Skin of body (tissue), 2 donors: ENCODE results near the gene DHRS7B. TPM values are rescaled to one million over a fixed set of nuclear protein-coding genes. Genes with fewer than 3 reads are reported as not detected.
"Not testable (repeated sequence)": the region's sequence is repeated elsewhere in the genome, so short reads cannot be mapped to it uniquely, and the experiment has no call there.

Source experiments
- DNase-seq: peaks from one replicate; lab custom pipeline; 2025; lab: John Stamatoyannopoulos, UW
- total RNA-seq: library from RNA; depleted of rRNA; stranded (reverse); fragments of >200 nt; gene quantifications from one replicate; pipeline ENCODE4 v1.2.3, GENCODE V29; 2014

Gene DHRS7B
- total RNA-seq, 1 donor from 2014 or later = 13.8 TPM

- not testable (repeated sequence) for DNase-seq
These were observed 19.6 kb upstream of the DHRS7B start for GRCh38 chr17:21107067-21107650.

DNA sequence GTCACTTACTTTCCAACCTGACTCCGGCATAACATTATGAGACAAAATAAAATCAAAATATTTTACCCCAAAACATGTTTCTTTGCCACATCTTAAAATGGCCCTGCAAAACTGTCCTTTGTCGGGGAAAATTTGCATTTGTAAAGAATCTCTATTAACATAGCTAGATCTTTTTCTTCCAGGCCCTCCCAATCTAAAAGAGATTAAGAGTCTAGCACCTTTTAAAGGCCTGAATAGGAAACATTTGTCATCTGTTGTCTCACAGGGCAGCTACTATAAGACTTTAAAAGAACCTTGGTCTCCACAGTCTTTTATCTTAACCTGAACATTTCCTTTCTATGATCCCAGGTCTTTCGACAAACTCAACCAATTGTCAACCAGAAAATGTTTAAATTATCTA is 18.1 kb upstream of the DHRS7B start:
- no peak for DNase-seq

DNA sequence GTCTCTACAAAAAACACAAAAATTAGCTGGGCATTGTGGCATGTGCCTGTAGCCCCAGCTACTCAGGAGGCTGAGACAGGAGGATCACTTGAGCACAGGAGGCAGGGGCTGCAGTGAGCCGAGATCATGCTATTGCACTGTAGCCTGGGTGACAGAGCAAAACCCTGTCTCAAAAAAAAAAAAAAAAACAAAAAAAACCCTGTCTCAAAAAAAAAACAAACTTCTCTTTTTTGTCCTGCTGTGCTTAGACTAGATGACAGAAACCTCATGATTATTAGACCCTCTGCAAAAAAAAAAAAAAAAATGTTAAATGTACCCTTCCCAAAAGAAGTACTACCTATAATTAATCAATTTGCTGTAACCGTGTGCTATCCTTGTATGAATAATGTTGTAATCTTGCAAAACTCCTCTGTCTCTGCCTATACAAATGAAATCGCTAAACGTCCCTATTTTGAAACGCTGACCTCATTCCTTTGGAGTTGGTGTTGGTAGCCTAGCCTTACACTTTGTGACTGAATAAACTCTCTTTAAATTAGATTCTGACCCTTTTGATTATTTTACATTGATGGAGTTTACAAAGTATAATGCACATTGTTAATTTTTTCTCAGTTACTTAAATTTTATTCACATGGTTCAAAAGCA is 13.6 kb upstream of the DHRS7B start:
- no peak for DNase-seq

GRCh38 chr17:21113716-21114115 is 13.0 kb upstream of the DHRS7B start:
- no peak for DNase-seq

DNA sequence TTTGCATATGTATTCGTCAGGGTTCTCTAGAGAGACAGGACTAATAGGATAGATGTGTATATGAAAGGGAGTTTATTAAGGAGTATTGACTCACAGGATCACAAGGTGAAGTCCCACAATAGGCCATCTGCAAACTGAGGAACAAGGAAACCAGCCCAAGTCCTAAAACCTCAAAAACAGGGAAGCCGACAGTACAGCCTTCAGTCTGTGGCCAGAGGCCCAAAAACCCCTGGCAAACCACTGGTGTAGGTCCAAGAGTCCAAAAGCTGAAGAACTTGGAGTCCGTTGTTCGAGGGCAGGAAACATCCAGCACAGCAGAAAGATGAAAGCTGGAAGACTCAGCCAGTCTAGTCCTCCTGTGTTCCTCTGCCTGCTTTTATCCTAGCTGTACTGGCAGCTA is 12.0 kb upstream of the DHRS7B start:
- DNase-seq = not testable (repeated sequence)

GRCh38 chr17:21119247-21119918 is 7.4 kb upstream of the DHRS7B start:
- peak; percentile 31 for DNase-seq

DNA sequence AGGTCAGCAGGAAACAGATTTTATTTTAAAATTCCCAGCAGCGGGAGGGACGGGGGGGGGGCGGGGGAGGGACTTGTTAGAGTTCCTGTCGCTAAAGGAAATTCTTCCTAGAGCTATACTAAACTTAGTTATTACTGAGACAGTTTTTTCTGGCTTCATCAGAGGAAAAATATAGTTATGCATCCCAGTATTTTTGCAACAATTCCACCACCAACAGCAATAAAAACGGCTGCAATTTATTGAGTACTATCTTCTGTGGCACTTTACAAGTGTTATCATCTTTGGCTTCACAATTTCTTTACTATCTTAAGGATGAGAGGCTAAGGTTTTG is 6.9 kb upstream of the DHRS7B start:
- DNase-seq = no peak

GRCh38 chr17:21124086-21124485 is 2.7 kb upstream of the DHRS7B start:
- DNase-seq = no peak

- DNase-seq = not testable (repeated sequence)
These were observed 2.2 kb upstream of the DHRS7B start for GRCh38 chr17:21124517-21124916.

- no peak for DNase-seq
These were observed 902 bp upstream of the DHRS7B start for GRCh38 chr17:21125862-21126261.

- no peak for DNase-seq
These were observed 829 bp downstream of the DHRS7B start for GRCh38 chr17:21127509-21128077.

DNA sequence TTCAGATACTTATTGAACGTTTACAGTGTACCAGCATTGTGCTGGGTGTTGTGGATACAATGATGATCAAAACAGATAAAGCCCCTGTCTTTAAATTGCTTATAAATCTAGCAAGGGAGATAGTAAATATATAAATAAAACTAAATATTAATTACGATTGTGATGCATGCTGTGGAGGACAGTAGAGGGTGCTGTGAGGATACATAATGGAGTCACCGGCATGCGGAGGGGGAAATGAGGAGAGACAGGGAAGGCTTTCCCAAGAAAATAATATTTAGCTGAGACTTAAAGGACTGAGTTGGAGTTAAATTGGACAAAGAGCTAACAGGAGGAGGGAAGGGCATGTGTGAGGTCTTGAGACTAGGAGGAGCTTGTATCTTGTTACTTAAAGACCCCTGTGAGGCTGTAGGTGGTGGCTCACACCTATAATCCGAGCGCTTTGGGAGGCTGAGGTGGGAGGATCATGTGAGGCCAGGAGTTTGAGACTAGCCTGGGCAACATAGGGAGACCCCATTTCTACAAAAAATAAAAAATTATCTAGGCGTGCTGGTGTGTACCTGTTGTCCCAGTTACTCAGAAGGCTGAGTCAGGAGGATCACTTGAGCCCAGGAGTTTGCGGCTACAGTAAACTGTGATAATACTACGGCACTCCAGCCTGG is 2.4 kb downstream of the DHRS7B start:
- DNase-seq = peak; percentile 15

GRCh38 chr17:21131137-21131536 is 4.4 kb downstream of the DHRS7B start:
- no peak for DNase-seq

DNA sequence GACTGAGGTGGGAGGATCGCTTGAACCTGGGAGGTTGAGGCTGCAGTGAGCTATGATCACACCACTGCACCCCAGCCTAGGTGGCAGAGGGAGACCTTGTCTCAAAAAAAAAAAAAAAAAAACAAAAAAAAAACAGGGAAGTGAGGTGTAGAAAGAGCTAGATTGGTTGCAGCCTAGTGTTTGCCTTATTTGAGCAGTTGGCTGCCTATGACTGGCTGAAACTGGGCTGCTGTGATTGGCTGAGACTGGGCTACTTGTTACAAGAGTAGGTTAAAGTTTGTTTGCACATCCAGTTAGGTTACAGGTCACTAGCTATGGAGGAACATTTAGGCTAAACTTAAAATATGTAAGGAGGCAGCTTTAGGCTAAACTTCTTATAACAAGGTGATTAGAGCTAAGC is 5.7 kb downstream of the DHRS7B start:
- no peak for DNase-seq

- no peak for DNase-seq
These were observed 7.8 kb downstream of the DHRS7B start for GRCh38 chr17:21134559-21134958.

DNA sequence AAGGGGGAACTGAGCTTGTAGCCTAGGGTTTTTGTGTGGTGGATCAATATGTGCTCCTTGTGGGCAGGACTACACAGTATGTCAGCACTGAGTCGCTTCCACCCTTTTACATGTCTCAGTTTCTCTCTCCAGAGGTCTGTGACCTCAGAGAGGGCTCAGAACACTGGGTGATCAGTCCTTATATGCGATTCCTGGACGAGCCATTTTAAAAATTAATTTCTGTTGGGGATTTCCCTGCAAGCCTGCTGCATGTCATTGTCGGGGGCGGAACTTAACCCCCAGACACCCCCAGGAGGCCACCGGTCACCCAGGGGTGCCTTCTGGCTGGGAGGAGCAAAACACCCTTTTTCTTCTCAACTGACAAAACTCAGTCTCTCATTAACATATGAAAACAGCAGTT is 14.1 kb downstream of the DHRS7B start:
- DNase-seq = no peak

- DNase-seq = no peak
These were observed 14.6 kb downstream of the DHRS7B start for GRCh38 chr17:21141331-21141730.

- DNase-seq = not testable (repeated sequence)
These were observed 15.3 kb downstream of the DHRS7B start for GRCh38 chr17:21142065-21142464.

- no peak for DNase-seq
These were observed 16.9 kb downstream of the DHRS7B start for GRCh38 chr17:21143695-21144094.

DNA sequence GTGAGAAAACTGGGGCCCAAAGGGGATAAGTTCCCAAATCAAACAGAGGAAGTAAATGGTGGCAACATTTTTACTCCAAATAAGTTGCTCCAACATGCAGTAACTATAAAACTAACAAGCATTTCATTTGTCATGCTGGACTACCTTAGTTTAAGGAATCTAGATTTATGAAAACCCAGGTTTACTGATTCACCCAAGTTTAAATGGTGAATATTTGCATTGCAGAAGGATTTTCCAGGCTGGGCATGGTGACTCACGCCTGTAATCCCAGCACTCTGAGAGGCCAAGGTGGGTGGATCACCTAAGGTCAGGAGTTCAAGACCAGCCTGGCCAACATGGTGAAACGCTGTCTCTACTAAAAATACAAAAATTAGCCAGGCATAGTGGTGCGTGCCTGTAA is 17.5 kb downstream of the DHRS7B start:
- not testable (repeated sequence) for DNase-seq

DNA sequence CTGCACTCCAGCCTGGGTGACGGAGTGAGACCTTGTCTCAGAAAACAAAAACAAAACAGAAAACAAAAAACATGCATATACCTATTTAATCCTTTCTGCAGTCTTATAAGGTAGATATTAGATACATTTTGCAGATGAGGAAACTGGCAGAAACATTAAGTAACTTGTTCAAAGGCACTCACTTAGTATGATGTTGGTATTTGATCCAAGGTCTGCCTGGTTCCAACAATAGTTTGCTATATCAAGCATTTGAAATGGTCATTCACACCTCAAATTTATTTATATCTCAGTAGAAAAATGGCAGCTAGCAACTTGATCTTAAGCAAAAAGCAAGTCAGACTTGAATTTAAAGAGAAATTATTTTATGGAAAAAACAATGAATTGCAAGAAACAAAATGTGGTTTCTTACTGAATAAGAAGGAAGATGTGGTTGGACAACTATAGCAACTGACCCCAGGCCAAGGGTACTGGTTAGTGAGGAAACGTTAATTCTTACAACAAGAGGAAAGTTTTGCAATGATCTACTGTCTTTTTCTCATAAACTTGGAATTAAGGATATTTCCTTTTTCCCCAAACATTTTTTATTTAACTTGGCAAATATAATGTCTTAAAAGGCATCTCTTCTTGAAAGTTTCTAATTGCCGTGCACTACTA is 19.7 kb downstream of the DHRS7B start:
- no peak for DNase-seq

DNA sequence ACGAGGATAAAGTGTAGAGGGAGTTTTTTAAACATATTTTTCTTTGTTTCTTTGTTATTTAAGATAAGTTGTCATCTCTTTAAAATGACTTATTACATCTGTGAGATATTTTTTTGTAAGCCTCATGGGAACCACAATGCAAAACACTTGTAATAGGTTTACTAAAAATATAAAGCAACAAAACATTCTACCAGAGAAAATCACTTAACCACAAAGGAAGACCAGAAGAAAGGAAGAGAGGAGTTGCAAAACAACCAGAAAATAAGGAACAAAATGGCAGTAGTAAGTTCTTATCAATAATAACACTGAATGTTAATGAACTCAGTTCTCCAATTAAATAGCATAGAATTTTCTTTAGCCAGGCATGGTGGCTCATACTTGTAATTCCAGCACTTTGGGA is 22.9 kb downstream of the DHRS7B start:
- DNase-seq = no peak
